Measurements from ENCODE around the gene F3. TPM values are rescaled to one million over a fixed set of nuclear protein-coding genes. Genes with fewer than 3 reads are reported as not detected.

Gene F3
- total RNA-seq, 1 donor: 24.0 TPM

DNA sequence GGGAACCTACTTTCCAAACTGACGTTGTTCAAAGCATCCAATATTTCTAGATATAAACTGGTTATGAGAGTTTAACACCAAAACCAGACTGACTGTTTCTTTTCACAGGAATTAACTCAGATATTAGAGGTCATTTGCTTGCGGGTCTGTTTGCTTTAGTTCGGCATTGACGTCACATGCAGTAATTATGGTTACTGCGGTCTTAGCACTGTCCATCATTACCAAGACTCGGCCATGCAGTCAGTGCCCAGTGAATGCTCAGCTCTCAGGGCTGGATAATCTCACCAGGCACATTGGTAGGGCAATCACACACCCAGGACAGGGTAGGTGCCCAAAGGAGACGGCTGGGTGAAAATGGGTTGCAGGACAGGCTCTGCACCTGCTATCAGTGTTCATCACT is 9.9 kb upstream of the F3 start:
- TF ChIP-seq, protein P1, sequence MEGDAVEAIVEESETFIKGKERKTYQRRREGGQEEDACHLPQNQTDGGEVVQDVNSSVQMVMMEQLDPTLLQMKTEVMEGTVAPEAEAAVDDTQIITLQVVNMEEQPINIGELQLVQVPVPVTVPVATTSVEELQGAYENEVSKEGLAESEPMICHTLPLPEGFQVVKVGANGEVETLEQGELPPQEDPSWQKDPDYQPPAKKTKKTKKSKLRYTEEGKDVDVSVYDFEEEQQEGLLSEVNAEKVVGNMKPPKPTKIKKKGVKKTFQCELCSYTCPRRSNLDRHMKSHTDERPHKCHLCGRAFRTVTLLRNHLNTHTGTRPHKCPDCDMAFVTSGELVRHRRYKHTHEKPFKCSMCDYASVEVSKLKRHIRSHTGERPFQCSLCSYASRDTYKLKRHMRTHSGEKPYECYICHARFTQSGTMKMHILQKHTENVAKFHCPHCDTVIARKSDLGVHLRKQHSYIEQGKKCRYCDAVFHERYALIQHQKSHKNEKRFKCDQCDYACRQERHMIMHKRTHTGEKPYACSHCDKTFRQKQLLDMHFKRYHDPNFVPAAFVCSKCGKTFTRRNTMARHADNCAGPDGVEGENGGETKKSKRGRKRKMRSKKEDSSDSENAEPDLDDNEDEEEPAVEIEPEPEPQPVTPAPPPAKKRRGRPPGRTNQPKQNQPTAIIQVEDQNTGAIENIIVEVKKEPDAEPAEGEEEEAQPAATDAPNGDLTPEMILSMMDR (IDR thresholded peaks at IDR 0.05; ENCODE audit: insufficient read depth, low read length): no peak
- no peak for DNase-seq (ENCODE audit: low read depth)
- no peak overlapping the region for H3K4me3 ChIP-seq (ENCODE audit: low read depth, low read length)

DNA sequence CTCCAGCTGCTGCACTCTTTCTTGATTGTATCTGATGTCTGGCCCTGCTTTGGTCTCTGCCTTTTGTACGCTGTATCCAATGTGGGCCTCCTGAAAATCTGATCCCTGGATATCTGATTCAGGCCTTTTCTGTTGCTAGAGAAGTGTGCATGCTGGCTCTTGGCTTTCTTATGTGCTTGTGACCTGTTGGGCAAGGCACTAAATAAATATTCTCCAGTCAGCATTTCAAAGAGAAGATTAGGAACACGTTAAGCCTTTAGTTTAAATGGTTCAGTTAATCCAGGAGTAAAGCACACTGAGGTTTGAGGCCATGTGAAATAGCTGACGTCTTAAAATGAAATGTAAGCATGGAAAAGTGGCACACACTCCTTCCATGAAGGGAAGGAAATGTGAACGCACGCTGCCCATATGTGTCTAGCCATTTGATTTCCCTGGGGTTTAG is 9.3 kb upstream of the F3 start:
- DNase-seq (ENCODE audit: low read depth): no peak
- TF ChIP-seq, protein P1 (IDR thresholded peaks at IDR 0.05; ENCODE audit: insufficient read depth, low read length): no peak
- H3K4me3 ChIP-seq (ENCODE audit: low read depth, low read length): no peak overlapping the region

DNA sequence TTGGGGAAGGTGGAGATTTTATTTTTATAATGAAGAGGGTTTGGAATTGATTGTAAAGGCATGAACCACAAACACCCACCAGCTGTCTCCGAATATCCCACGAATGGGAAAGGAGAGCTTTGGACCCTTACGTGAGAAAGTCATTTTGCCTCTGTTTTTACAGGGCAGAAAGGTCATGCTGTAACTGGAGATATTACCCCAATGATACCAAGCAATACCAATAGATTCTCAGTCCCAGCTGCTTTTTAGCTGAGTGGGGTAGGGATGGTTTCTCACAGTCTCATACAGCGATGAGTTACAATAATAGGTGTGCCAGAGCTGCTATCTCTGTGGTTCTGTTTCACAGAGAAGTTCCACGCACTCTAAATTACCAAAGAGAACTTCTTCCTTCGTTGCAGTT is 8.8 kb upstream of the F3 start:
- TF ChIP-seq, protein P1 (IDR thresholded peaks at IDR 0.05; ENCODE audit: insufficient read depth, low read length): no peak
- H3K4me3 ChIP-seq (ENCODE audit: low read depth, low read length): no peak overlapping the region

DNA sequence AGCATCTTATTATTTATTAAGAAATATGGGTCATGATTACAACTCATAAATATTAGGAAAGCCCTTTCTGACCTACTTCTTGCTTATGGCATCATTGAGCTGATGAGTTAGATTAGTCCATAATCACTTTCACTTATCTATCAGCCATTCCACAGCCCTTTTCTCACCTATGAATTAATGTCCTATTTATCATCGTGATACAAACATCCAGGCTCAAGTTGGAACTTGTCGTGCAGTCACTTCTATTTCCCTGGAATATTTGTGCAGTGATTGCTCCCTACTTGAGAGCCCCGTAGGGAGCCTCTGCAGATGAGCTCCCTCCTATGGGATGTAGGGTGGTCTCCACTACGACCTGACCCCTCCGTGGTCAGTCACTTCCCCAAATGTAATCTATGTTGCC is 8.1 kb upstream of the F3 start:
- no peak for DNase-seq (ENCODE audit: low read depth)
- no peak overlapping the region for H3K4me3 ChIP-seq (ENCODE audit: low read depth, low read length)
- TF ChIP-seq, protein P1 (IDR thresholded peaks at IDR 0.05; ENCODE audit: insufficient read depth, low read length): no peak

More for the DNA sequence above, 8.8 kb upstream of the F3 start:
- no peak for DNase-seq (ENCODE audit: low read depth)

DNA sequence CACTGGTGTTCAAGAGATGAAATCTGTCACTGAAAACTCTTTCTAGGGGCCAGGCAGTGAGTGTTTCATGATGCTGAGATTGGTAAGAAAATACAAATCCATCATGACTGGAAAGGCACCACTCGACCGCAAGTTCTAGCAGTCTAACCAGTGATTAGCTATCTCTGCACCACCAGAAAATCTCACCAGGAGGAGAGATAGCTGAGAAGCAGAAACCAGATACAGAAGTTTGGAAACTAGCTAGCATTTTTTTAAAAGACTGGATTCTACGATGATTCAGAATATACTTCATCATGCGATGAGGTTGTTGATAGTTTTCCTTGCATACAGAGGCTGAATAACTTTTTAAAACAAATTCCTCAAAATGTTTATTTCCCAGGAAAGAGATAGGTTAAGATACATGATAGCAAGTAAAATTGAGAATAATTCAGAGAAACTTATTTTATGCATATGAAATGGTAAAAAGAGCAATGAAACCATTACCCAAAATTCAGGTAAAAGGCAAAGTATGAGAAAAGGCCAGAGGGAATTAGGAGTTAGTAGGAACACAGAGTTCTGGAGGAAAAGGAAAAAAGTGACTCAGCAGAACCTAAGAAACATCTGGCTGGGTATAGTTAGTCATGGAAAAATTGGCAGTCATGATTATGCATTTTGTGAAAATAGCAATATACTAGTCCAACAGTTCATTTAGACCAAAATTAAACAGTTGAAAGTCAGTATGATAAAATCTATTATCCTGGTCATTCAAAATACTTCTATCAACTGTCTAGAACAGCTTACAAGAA is 3.3 kb upstream of the F3 start:
- H3K4me3 ChIP-seq (ENCODE audit: low read depth, low read length): no peak overlapping the region
- TF ChIP-seq, protein P1 (IDR thresholded peaks at IDR 0.05; ENCODE audit: insufficient read depth, low read length): peak; percentile 57

DNA sequence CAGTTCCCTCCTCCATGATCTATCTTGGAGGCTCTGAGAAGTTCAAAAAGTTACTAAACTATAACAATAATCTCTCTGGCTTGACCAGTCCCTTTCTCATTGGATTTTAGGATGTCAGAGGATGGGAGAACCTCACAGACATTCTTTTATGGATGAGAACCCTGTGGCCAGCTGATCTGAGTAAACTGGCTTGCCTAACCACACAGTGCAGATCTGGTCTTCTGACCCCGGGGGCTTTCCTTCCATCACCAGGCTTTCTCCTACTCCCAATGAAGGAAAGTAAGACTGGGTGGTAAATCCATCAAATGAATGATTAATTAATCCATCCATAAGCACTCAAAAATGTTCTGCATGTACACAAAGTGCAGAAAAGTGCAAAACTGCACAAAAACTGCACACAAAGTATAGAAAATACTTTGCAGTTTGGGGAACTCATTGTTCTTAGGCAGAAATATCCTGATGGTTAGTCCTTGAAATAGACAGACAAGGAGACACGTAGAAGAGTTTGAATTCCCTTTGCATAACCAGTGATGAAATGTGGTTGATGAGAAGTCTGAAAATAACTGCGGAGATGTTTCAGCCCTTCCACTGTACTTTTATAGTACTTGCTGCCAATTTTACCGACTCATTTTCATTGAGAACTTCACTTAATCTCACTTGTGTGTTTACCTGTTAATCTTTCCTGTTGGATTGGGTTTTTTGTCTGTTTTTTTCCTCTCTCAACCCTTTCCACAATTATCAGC is 2.5 kb upstream of the F3 start:
- peak; percentile 68 for DNase-seq (ENCODE audit: low read depth)
- TF ChIP-seq, protein P1 (IDR thresholded peaks at IDR 0.05; ENCODE audit: insufficient read depth, low read length): no peak
- H3K4me3 ChIP-seq (ENCODE audit: low read depth, low read length): no peak overlapping the region

More for the DNA sequence above, 3.3 kb upstream of the F3 start:
- peak; percentile 90 for DNase-seq (ENCODE audit: low read depth)

Data from fibroblast of the aortic adventitia (primary cell).